B cell (primary cell): Measurements from ENCODE around the gene TAF1C. TPM values are rescaled to one million over a fixed set of nuclear protein-coding genes. Genes with fewer than 3 reads are reported as not detected.
"Not testable (repeated sequence)": the region's sequence is repeated elsewhere in the genome, so short reads cannot be mapped to it uniquely, and the experiment has no call there.

Experiments
- ATAC-seq: fragments of 200-7000 bp; cut with Tn5 transposase; one replicate; pipeline ENCODE4 v1.10.0; 2021; ENCODE audit warnings: low read depth, mild to moderate bottlenecking, moderate number of reproducible peaks, moderate library complexity
- CTCF ChIA-PET: fragments of 350-600 bp; sonication (Branson Sonifier 250); formaldehyde crosslinking; loops from one replicate; lab custom pipeline; 2021; ENCODE audit warnings: antibody characterized with exemption, inconsistent platforms; lab: Charles Lee
- POLR2A ChIA-PET: fragments of 350-600 bp; sonication (Branson Sonifier 250); formaldehyde crosslinking; loops from one replicate; lab custom pipeline; 2021; ENCODE audit warnings: antibody characterized with exemption; lab: Charles Lee
- DNase-seq: peaks from one replicate; pipeline ENCODE4 v3.0.0; 2013
- H2AFZ ChIP-seq: 2 replicates; pipeline ENCODE4 v1.6.1; 2012; ENCODE audit warnings: mild to moderate bottlenecking, low read depth, low read length; ENCODE audit not compliant: insufficient read depth, poor library complexity, severe bottlenecking
- H3K27ac ChIP-seq, 2 donors: 1 replicate in 1 of 2; 2 replicates in 1 of 2; pipeline ENCODE4 v1.5.1; 2012 to 2013; ENCODE audit warnings: low read length in 2 of 2, mild to moderate bottlenecking in 2 of 2, moderate library complexity in 1 of 2
- H3K27me3 ChIP-seq, 4 experiments: fragments of 200-600 bp in 1 of 4; sonication (generic) in 1 of 4; replicated peaks in 1 of 4; 1 replicate in 2 of 4; 2 replicates in 2 of 4; pipeline versions ENCODE4 v1.6.1 to v1.7.0; 2013 to 2016; ENCODE audit warnings: low read length in 3 of 4, mild to moderate bottlenecking in 2 of 4, mixed read lengths in 1 of 4, moderate library complexity in 1 of 4; ENCODE audit not compliant: insufficient read depth in 4 of 4, control insufficient read depth in 3 of 4; ENCODE audit errors: control extremely low read depth in 1 of 4
- H3K36me3 ChIP-seq, 2 experiments: replicated peaks in 1 of 2; 1 replicate in 1 of 2; 2 replicates in 1 of 2; pipeline versions ENCODE4 v1.6.1 to v1.7.1; 2013; ENCODE audit warnings: low read length in 1 of 2; ENCODE audit not compliant: insufficient read depth in 2 of 2, control insufficient read depth in 1 of 2; ENCODE audit errors: control extremely low read depth in 1 of 2, extremely low read depth in 1 of 2
- H3K4me1 ChIP-seq, 2 donors: fragments of 200-600 bp in 1 of 2; sonication (generic) in 1 of 2; 1 replicate in 1 of 2; 2 replicates in 1 of 2; pipeline versions ENCODE4 v1.5.1 to v1.6.1; 2013 to 2017; ENCODE audit warnings: low read length in 2 of 2; ENCODE audit not compliant: control insufficient read depth in 2 of 2, insufficient read depth in 2 of 2
- H3K4me2 ChIP-seq: replicated peaks from 2 replicates; pipeline ENCODE3; 2012; ENCODE audit warnings: mild to moderate bottlenecking, low read depth, low read length; ENCODE audit not compliant: poor library complexity, severe bottlenecking
- H3K4me3 ChIP-seq, 5 experiments: fragments of 200-600 bp in 1 of 5; sonication (generic) in 1 of 5; 1 replicate in 3 of 5; 2 replicates in 2 of 5; pipeline versions ENCODE4 v1.5.1 to v1.7.0; 2011 to 2016; ENCODE audit warnings: low read length in 4 of 5, mild to moderate bottlenecking in 4 of 5, low read depth in 2 of 5, control low read depth in 1 of 5, moderate library complexity in 1 of 5; ENCODE audit not compliant: insufficient read depth in 1 of 5; ENCODE audit errors: control extremely low read depth in 1 of 5, extremely low read depth in 1 of 5
- H3K79me2 ChIP-seq: fragments of 200-600 bp; sonication (generic); one replicate; pipeline ENCODE4 v1.6.0; 2016; ENCODE audit warnings: low read length; ENCODE audit not compliant: control insufficient read depth, insufficient read depth
- H3K9ac ChIP-seq: fragments of 200-600 bp; sonication (generic); 2 replicates; pipeline ENCODE4 v1.6.1; 2017; ENCODE audit warnings: mild to moderate bottlenecking, low read length, moderate library complexity
- H3K9me3 ChIP-seq, 3 donors: one replicate each; pipeline versions ENCODE4 v1.6.1 to v1.7.1; 2013; ENCODE audit warnings: low read length in 2 of 3; ENCODE audit not compliant: control insufficient read depth in 2 of 3, insufficient read depth in 1 of 3; ENCODE audit errors: control extremely low read depth in 1 of 3
- H4K20me1 ChIP-seq: 2 replicates; pipeline ENCODE4 v1.6.0; 2012; ENCODE audit warnings: mild to moderate bottlenecking, low read length; ENCODE audit not compliant: insufficient read depth, control insufficient read depth, poor library complexity, severe bottlenecking
- H3K27ac Mint-ChIP-seq: one replicate; pipeline ENCODE4 v1.8.0; 2021; ENCODE audit warnings: mixed read lengths
- H3K27me3 Mint-ChIP-seq: one replicate; pipeline ENCODE4 v1.8.0; 2021; ENCODE audit warnings: mixed read lengths
- H3K4me1 Mint-ChIP-seq: one replicate; pipeline ENCODE4 v1.8.0; 2021; ENCODE audit warnings: mixed read lengths
- H3K4me3 Mint-ChIP-seq: one replicate; pipeline ENCODE4 v1.8.0; 2021; ENCODE audit warnings: mixed read lengths
- H3K9me3 Mint-ChIP-seq: one replicate; pipeline ENCODE4 v1.8.0; 2022; ENCODE audit warnings: mixed read lengths; ENCODE audit not compliant: insufficient read depth
- CTCF ChIP-seq: fragments of 200-600 bp; IDR thresholded peaks from one replicate; pipeline ENCODE4 v1.8.0; 2022; ENCODE audit warnings: antibody characterized with exemption, mild to moderate bottlenecking
- EZH2 ChIP-seq: IDR thresholded peaks from 2 replicates; pipeline ENCODE4 v1.6.1; 2012; ENCODE audit warnings: borderline replicate concordance, low read depth, mild to moderate bottlenecking, moderate library complexity, low read length; ENCODE audit not compliant: insufficient read depth, poor library complexity, severe bottlenecking
- WGBS: methylation state at CpG from one replicate; pipeline ENCODE4 v1.1.5; 2013; ENCODE audit warnings: missing lambda C conversion rate; ENCODE audit not compliant: insufficient coverage; 5-methylcytosine and 5-hydroxymethylcytosine counted together
- intact Hi-C: fragments of 100-400 bp; cut with micrococcal nuclease; formaldehyde crosslinking; loops from one replicate; pipeline ENCODE4 v1.10.0; 2022
- polyA plus RNA-seq: library from polyadenylated mRNA; depleted of rRNA; stranded (reverse); fragments of >200 nt; gene quantifications from 2 replicates; pipeline ENCODE4 v1.2.3, GENCODE V29; 2012
- total RNA-seq, 2 donors: library from RNA; stranded (reverse); fragments of 120-200 nt in 1 of 2; gene quantifications; 1 replicate in 1 of 2; 2 replicates in 1 of 2; pipeline versions ENCODE4 v1.2.3 to v1.2.4, GENCODE V29; 2013 to 2022

TAF1C gene
- total and polyA plus RNA-seq, 2 donors (not counting 1 experiment from before 2014, with no cell fraction given): 115 to 125 TPM

GRCh38 chr16:84207251-84207650 is 20.4 kb upstream of the TAF1C start:
- intact Hi-C loops: no loop called here
- H3K9ac ChIP-seq: no peak overlapping the region
- ChIA-PET POLR2A (no interaction called here), CTCF (no interaction called here)
- Mint-ChIP-seq H3K4me1 (no peaks in the 10 kb centered on the region), H3K27me3 (no peaks in the 10 kb centered on the region), H3K27ac (no peak overlapping the region), H3K4me3 (no peak overlapping the region), H3K9me3 (no peaks in the 10 kb centered on the region)
- no peak overlapping the region for H3K4me2 ChIP-seq
- no peaks in the 10 kb centered on the region for H3K27me3 ChIP-seq
- no peak overlapping the region for H3K27ac ChIP-seq
- no peaks in the 10 kb centered on the region for H3K4me1 ChIP-seq
- TF ChIP-seq CTCF (no peak), EZH2 (no peak)
- DNase-seq (no peak), ATAC-seq (no peak)
- H3K4me3 ChIP-seq: no peak overlapping the region
- peaks cover 0 to 3% (median 0%) of the 10 kb centered on the region in 3 donors for H3K9me3 ChIP-seq
- H2AFZ ChIP-seq: no peak overlapping the region
- no peaks in the 10 kb centered on the region for H4K20me1 ChIP-seq
- no peaks in the 10 kb centered on the region for H3K36me3 ChIP-seq
- no peaks in the 10 kb centered on the region for H3K79me2 ChIP-seq
- 86% methylated on average over 5 of the region's 6 CpGs for WGBS

DNA sequence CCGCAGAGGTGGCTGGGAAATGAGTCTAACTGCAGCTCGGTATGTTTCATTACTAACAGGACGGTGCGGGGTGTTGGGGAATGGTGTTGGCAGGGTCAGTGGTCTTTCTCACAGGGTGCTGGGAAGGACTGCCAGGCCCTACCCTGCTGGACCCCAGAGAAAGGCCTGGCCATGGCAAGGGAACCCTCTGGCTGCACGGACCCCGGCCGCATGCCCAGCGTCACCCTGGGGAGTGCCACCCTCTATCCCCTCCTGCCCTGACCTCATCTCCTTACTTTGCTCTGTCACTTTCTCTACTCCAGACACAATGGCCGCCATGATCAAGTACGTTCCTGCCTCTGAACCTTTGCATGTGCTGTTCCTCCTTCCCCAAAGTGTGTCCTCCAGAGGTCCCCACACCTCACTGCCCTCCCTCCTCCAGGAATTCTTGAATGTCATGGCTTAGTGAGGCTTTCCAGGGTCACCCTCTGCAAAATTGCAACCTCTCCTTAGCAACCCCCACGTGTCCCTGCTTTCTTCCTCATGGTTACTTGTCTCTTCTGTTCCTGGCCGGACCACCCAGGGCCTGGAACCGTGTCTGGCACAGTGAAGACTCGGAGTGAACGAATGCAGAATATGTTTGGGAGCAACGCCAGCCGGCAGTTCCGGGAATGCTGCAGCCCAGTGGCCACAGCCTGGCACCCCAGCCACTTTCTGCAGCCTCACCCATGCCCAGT is 19.3 kb upstream of the TAF1C start:
- CTCF ChIA-PET: no interaction called here
- POLR2A ChIA-PET: no interaction called here
- H3K4me1 ChIP-seq: no peaks in the 10 kb centered on the region
- WGBS: 91% methylated on average over 18 of the region's 18 CpGs
- H3K9me3 Mint-ChIP-seq: no peaks in the 10 kb centered on the region
- H3K36me3 ChIP-seq: no peaks in the 10 kb centered on the region
- no peak overlapping the region for H2AFZ ChIP-seq
- H4K20me1 ChIP-seq: no peaks in the 10 kb centered on the region
- H3K4me3 Mint-ChIP-seq: no peak overlapping the region
- no peaks in the 10 kb centered on the region for H3K79me2 ChIP-seq
- no peaks in the 10 kb centered on the region for H3K27me3 ChIP-seq
- H3K27ac ChIP-seq: no peak overlapping the region
- DNase-seq (no peak), ATAC-seq (no peak)
- H3K27me3 Mint-ChIP-seq: no peaks in the 10 kb centered on the region
- no peak overlapping the region for H3K9ac ChIP-seq
- H3K4me1 Mint-ChIP-seq: no peaks in the 10 kb centered on the region
- no peak overlapping the region for H3K4me3 ChIP-seq
- intact Hi-C loops: no loop called here
- H3K9me3 ChIP-seq: peaks cover 0 to 3% (median 0%) of the 10 kb centered on the region in 3 donors
- no peak overlapping the region for H3K4me2 ChIP-seq
- no peak overlapping the region for H3K27ac Mint-ChIP-seq
- TF ChIP-seq EZH2: no peak
- no peak for TF ChIP-seq CTCF

DNA sequence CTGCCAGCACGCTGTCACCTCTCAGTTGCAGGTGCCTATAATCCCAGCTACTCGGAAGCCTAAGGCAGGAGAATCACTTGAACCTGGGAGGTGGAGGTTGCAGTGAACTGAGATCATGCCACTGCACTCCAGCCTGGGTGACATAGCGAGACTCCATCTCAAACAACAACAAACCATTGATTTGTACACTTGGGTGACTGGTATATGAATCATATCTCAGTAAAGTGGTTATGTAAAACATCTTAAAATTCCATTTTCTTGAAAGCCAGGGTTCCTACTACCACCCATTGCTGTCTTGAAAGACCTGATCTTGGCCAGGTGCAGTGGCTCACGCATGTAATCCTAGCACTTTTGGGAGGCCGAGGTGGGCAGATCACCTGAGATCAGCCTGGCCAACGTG is 18.3 kb upstream of the TAF1C start:
- H2AFZ ChIP-seq, H3K79me2 ChIP-seq, H3K27me3 Mint-ChIP-seq, POLR2A ChIA-PET, H3K9ac ChIP-seq, H3K9me3 Mint-ChIP-seq, ATAC-seq, H3K27ac Mint-ChIP-seq, H3K9me3 ChIP-seq, H3K27me3 ChIP-seq, H3K4me3 Mint-ChIP-seq, H3K4me1 ChIP-seq, H3K27ac ChIP-seq, CTCF ChIA-PET, H3K4me1 Mint-ChIP-seq, H3K4me3 ChIP-seq, H3K4me2 ChIP-seq, DNase-seq, H4K20me1 ChIP-seq, intact Hi-C loops, H3K36me3 ChIP-seq: not testable (repeated sequence)
- 94% methylated on average over 3 of the region's 6 CpGs for WGBS
